GM21367 (cell line): ENCODE results near the gene PDE7B.

Source experiments
- ATAC-seq: cut with Tn5 transposase; IDR thresholded peaks from one replicate; pipeline ENCODE4 v1.9.1; 2021; ENCODE audit not compliant: unreplicated experiment

The PDE7B gene

GRCh38 chr6:135884136-135884535 lies 32.6 kb downstream of the PDE7B start:
- ATAC-seq: no peak

- no peak for ATAC-seq
These were observed 35.6 kb downstream of the PDE7B start for GRCh38 chr6:135887069-135887468.

GRCh38 chr6:135888818-135889217 lies 37.3 kb downstream of the PDE7B start:
- ATAC-seq: no peak

GRCh38 chr6:135890876-135891275 lies 39.4 kb downstream of the PDE7B start:
- no peak for ATAC-seq

GRCh38 chr6:135891710-135892109 lies 40.2 kb downstream of the PDE7B start:
- ATAC-seq: no peak

GRCh38 chr6:135895231-135895911 lies 43.9 kb downstream of the PDE7B start:
- ATAC-seq: no peak

GRCh38 chr6:135897087-135897486 lies 45.6 kb downstream of the PDE7B start:
- ATAC-seq: no peak

GRCh38 chr6:135901774-135902524 lies 50.4 kb downstream of the PDE7B start:
- no peak for ATAC-seq

GRCh38 chr6:135902756-135903331 lies 51.3 kb downstream of the PDE7B start:
- ATAC-seq: no peak

GRCh38 chr6:135904666-135905065 lies 53.2 kb downstream of the PDE7B start:
- no peak for ATAC-seq

- no peak for ATAC-seq
These were observed 54.3 kb downstream of the PDE7B start for GRCh38 chr6:135905604-135906300.

GRCh38 chr6:135906542-135906941 lies 55.0 kb downstream of the PDE7B start:
- ATAC-seq: no peak

GRCh38 chr6:135906972-135907465 lies 55.5 kb downstream of the PDE7B start:
- ATAC-seq: no peak

GRCh38 chr6:135909737-135910387 lies 58.4 kb downstream of the PDE7B start:
- peak; percentile 72 for ATAC-seq

- ATAC-seq: no peak
These were observed 59.5 kb downstream of the PDE7B start for GRCh38 chr6:135910790-135911618.

- ATAC-seq: no peak
These were observed 62.3 kb downstream of the PDE7B start for GRCh38 chr6:135913785-135914184.

- ATAC-seq: no peak
These were observed 67.5 kb downstream of the PDE7B start for GRCh38 chr6:135919026-135919425.

GRCh38 chr6:135920689-135921088 lies 69.2 kb downstream of the PDE7B start:
- ATAC-seq: no peak

- no peak for ATAC-seq
These were observed 69.7 kb downstream of the PDE7B start for GRCh38 chr6:135921188-135921587.

GRCh38 chr6:135922174-135922573 lies 70.7 kb downstream of the PDE7B start:
- ATAC-seq: peak; percentile 60
